Fibroblast of lung (primary cell): ENCODE measurements around the gene CAPSL. TPM values are rescaled to one million over a fixed set of nuclear protein-coding genes. Genes with fewer than 3 reads are reported as not detected.

Experiments
- DNase-seq, 2 donors: peaks; one replicate each; pipeline versions ENCODE4 v3.0.0 to v3.0.0-alpha.2; 2010; ENCODE audit warnings: low read depth in 2 of 2
- H2AFZ ChIP-seq: 2 replicates; pipeline ENCODE4 v1.5.1; 2012; ENCODE audit warnings: low read length, control low read depth, inconsistent platforms
- H3K27ac ChIP-seq: 2 replicates; pipeline ENCODE4 v1.5.1; 2011; ENCODE audit warnings: low read length, control low read depth; ENCODE audit not compliant: insufficient read depth
- H3K27me3 ChIP-seq: 2 replicates; pipeline ENCODE4 v1.5.1; 2011; ENCODE audit warnings: mild to moderate bottlenecking, low read length; ENCODE audit not compliant: control insufficient read depth, insufficient read depth
- H3K36me3 ChIP-seq: 2 replicates; pipeline ENCODE4 v1.5.1; 2011; ENCODE audit warnings: low read length; ENCODE audit not compliant: control insufficient read depth, insufficient read depth
- H3K4me1 ChIP-seq: 2 replicates; pipeline ENCODE4 v1.5.1; 2011; ENCODE audit warnings: low read length; ENCODE audit not compliant: control insufficient read depth, insufficient read depth; ENCODE audit errors: extremely low read depth
- H3K4me2 ChIP-seq: 2 replicates; pipeline ENCODE4 v1.5.1; 2011; ENCODE audit warnings: low read length, control low read depth; ENCODE audit not compliant: insufficient read depth; ENCODE audit errors: extremely low read depth
- H3K4me3 ChIP-seq, 4 experiments: fragments of 200-600 bp in 1 of 4; sonication (generic) in 1 of 4; replicated peaks in 1 of 4; 2 replicates each; pipeline ENCODE4 v1.5.1; 2011 to 2016; ENCODE audit warnings: low read length in 4 of 4, low read depth in 3 of 4, mild to moderate bottlenecking in 3 of 4, control low read depth in 2 of 4, inconsistent platforms in 1 of 4, mixed read lengths in 1 of 4; ENCODE audit not compliant: insufficient read depth in 1 of 4; ENCODE audit errors: control extremely low read depth in 1 of 4
- H3K79me2 ChIP-seq: 2 replicates; pipeline ENCODE4 v1.5.1; 2012; ENCODE audit warnings: mild to moderate bottlenecking, low read length, inconsistent platforms; ENCODE audit not compliant: control insufficient read depth, insufficient read depth
- H3K9ac ChIP-seq: 2 replicates; pipeline ENCODE4 v1.5.1; 2011; ENCODE audit warnings: mild to moderate bottlenecking, low read length, control low read depth; ENCODE audit not compliant: insufficient read depth
- H3K9me3 ChIP-seq: 2 replicates; pipeline ENCODE4 v1.5.1; 2012; ENCODE audit warnings: low read depth, low read length; ENCODE audit not compliant: control insufficient read depth, insufficient read depth
- H4K20me1 ChIP-seq: 2 replicates; pipeline ENCODE4 v1.5.1; 2011; ENCODE audit warnings: low read length; ENCODE audit not compliant: control insufficient read depth, insufficient read depth; ENCODE audit errors: extremely low read depth
- CTCF ChIP-seq, 2 donors: IDR thresholded peaks in 1 of 2; conservative IDR thresholded peaks in 1 of 2; 1 replicate in 1 of 2; 2 replicates in 1 of 2; pipeline ENCODE4 v1.5.1; 2011 to 2012; ENCODE audit warnings: low read length in 2 of 2, control low read depth in 1 of 2, inconsistent platforms in 1 of 2, low read depth in 1 of 2, mild to moderate bottlenecking in 1 of 2
- EZH2 ChIP-seq: IDR thresholded peaks from 2 replicates; pipeline ENCODE4 v1.5.1; 2012; ENCODE audit warnings: low read length, control low read depth, mild to moderate bottlenecking; ENCODE audit errors: missing control alignments
- polyA plus RNA-seq, 2 donors: library from polyadenylated mRNA; depleted of rRNA in 1 of 2; stranded (reverse) in 1 of 2; unstranded in 1 of 2; fragments of >200 nt; gene quantifications; 2 replicates each; pipeline ENCODE4 v1.2.1, GENCODE V29; 2011 to 2012; ENCODE audit warnings: missing spikeins in 1 of 2
- total RNA-seq: library from RNA; depleted of rRNA; stranded (reverse); fragments of >200 nt; gene quantifications from 2 replicates; pipeline ENCODE4 v1.2.1, GENCODE V29; 2014

CAPSL gene
- total and polyA plus RNA-seq, 2 donors (not counting 1 experiment from before 2014, with no cell fraction given), result 0.33 to 0.96 TPM

DNA sequence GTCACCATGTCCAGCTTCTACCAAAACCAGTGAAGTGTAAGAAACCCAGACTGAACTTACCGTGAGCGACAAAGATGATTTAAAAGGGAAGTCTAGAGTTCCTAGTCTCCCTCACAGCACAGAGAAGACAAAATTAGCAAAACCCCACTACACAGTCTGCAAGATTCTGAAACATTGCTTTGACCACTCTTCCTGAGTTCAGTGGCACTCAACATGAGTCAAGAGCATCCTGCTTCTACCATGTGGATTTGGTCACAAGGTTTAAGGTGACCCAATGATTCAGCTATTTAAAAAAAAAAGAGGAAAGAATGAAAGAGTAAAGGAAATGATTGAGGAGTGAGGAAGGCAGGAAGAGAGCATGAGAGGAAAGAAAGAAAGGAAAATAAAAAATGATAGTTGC lies 62.0 kb downstream of the CAPSL start:
- H3K79me2 ChIP-seq, result no peaks in the 10 kb centered on the region
- H3K4me3 ChIP-seq, result no peak overlapping the region
- H4K20me1 ChIP-seq, result no peaks in the 10 kb centered on the region
- peaks cover 5% of the 10 kb centered on the region for H3K36me3 ChIP-seq
- no peak overlapping the region for H3K9ac ChIP-seq
- TF ChIP-seq CTCF (conservative IDR thresholded peaks at IDR 0.05 in 1 of 2, IDR thresholded peaks at IDR 0.05 in 1 of 2; ENCODE audit: low read depth in 1 of 2, low read length in 2 of 2) (no peak), EZH2 (no peak)
- no peaks in the 10 kb centered on the region for H3K27me3 ChIP-seq
- no peaks in the 10 kb centered on the region for H3K9me3 ChIP-seq
- H2AFZ ChIP-seq, result no peak overlapping the region
- no peak overlapping the region for H3K4me2 ChIP-seq
- peak in 1 of 2 donors; percentile 33 for DNase-seq
- no peaks in the 10 kb centered on the region for H3K4me1 ChIP-seq
- H3K27ac ChIP-seq, result no peak overlapping the region

GRCh38 chr5:35870605-35871004 lies 67.8 kb downstream of the CAPSL start:
- no peaks in the 10 kb centered on the region for H3K79me2 ChIP-seq
- H3K9me3 ChIP-seq, result no peaks in the 10 kb centered on the region
- peaks cover 23% of the 10 kb centered on the region for H3K36me3 ChIP-seq
- no peak overlapping the region for H3K27ac ChIP-seq
- no peak for DNase-seq
- H3K4me3 ChIP-seq, result no peak overlapping the region
- no peak for TF ChIP-seq CTCF (conservative IDR thresholded peaks at IDR 0.05 in 1 of 2, IDR thresholded peaks at IDR 0.05 in 1 of 2; ENCODE audit: low read depth in 1 of 2, low read length in 2 of 2)
- TF ChIP-seq EZH2, result no peak
- H3K9ac ChIP-seq, result no peak overlapping the region
- H3K4me2 ChIP-seq, result no peak overlapping the region
- no peak overlapping the region for H2AFZ ChIP-seq
- no peaks in the 10 kb centered on the region for H4K20me1 ChIP-seq
- no peaks in the 10 kb centered on the region for H3K27me3 ChIP-seq
- H3K4me1 ChIP-seq, result no peaks in the 10 kb centered on the region

DNA sequence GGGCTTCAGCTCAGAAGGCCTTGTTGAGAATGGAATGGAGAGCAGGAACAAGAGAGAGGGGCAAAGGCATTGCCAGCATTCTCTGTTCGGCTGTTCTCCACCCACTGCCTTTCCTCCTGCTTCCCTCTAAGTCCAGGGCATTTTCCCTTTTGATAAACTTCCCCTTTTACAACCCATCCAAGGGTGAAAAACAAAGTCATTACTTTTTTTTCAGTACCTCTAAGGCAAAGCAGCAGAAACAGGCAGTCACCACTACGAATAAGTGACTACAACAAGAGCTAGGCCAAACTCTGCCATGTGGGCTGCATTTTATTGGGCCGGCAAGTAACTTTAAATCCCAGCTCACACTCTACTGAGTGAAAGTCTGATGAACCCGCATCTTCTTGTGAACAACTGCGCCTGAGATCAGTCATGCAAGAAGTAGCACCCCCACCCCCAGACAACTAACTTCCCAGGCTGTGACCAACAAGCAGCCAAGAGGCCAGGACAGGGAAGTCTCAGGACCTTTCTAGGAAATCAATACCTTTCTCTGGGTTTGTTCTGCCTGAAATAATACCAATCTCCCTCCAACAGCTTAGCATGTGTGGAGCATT lies 68.6 kb downstream of the CAPSL start:
- H3K27me3 ChIP-seq, result no peaks in the 10 kb centered on the region
- no peaks in the 10 kb centered on the region for H4K20me1 ChIP-seq
- no peak for DNase-seq
- H2AFZ ChIP-seq, result no peak overlapping the region
- no peak overlapping the region for H3K4me2 ChIP-seq
- peaks cover 22% of the 10 kb centered on the region for H3K36me3 ChIP-seq
- TF ChIP-seq CTCF (conservative IDR thresholded peaks at IDR 0.05 in 1 of 2, IDR thresholded peaks at IDR 0.05 in 1 of 2; ENCODE audit: low read depth in 1 of 2, low read length in 2 of 2) (no peak), EZH2 (no peak)
- no peak overlapping the region for H3K9ac ChIP-seq
- no peaks in the 10 kb centered on the region for H3K4me1 ChIP-seq
- no peak overlapping the region for H3K4me3 ChIP-seq
- no peak overlapping the region for H3K27ac ChIP-seq
- H3K79me2 ChIP-seq, result no peaks in the 10 kb centered on the region
- no peaks in the 10 kb centered on the region for H3K9me3 ChIP-seq
